Stomach (tissue), 9 donors: Measurements from ENCODE around the gene GPR27. TPM values are rescaled to one million over a fixed set of nuclear protein-coding genes. Genes with fewer than 3 reads are reported as not detected.
A peak's percentile ranks its signal among the peaks of the same experiment; 100 is the strongest.

Experiments used
- DNase-seq, 2 donors: peaks; one replicate each; pipeline versions ENCODE4 v3.0.0 to v3.0.0-alpha.2; 2013 to 2019
- H3K27ac ChIP-seq, 5 donors: fragments of 200-600 bp in 4 of 5; sonication (generic) in 4 of 5; one replicate each; pipeline ENCODE4 v1.5.1; 2013 to 2019; ENCODE audit warnings: mild to moderate bottlenecking in 1 of 5, moderate library complexity in 1 of 5
- H3K27me3 ChIP-seq, 3 donors: fragments of 200-600 bp; sonication (generic); one replicate each; pipeline ENCODE4 v1.5.1; 2017 to 2019; ENCODE audit warnings: mixed run types in 1 of 3
- H3K36me3 ChIP-seq, 4 donors: fragments of 200-600 bp; sonication (generic); 1 replicate in 3 of 4; 2 replicates in 1 of 4; pipeline ENCODE4 v1.5.1; 2016 to 2019
- H3K4me1 ChIP-seq, 4 donors: fragments of 200-600 bp; sonication (generic); one replicate each; pipeline ENCODE4 v1.5.1; 2016 to 2019
- H3K4me3 ChIP-seq, 4 donors: fragments of 200-600 bp; sonication (generic) in 3 of 4; one replicate each; pipeline ENCODE4 v1.5.1; 2016 to 2019; ENCODE audit warnings: mild to moderate bottlenecking in 1 of 4
- H3K9me3 ChIP-seq, 4 donors: fragments of 200-600 bp; sonication (generic); one replicate each; pipeline ENCODE4 v1.5.1; 2016 to 2019
- CTCF ChIP-seq, 7 experiments: fragments of 450-650 bp in 4 of 7; fragments of 200-600 bp in 3 of 7; sonication (generic) in 3 of 7; IDR thresholded peaks; one replicate each; pipeline ENCODE4 v1.5.1; 2016 to 2019; ENCODE audit warnings: antibody characterized with exemption in 7 of 7, control low read depth in 2 of 7, mild to moderate bottlenecking in 1 of 7
- EP300 ChIP-seq: sonication (generic); formaldehyde crosslinking; IDR thresholded peaks from one replicate; pipeline ENCODE4 v1.6.1; 2017; ENCODE audit warnings: antibody characterized with exemption
- POLR2A ChIP-seq, 4 donors: fragments of 450-650 bp; IDR thresholded peaks; one replicate each; pipeline ENCODE4 v1.6.1; 2016; ENCODE audit warnings: antibody characterized with exemption in 4 of 4, control low read depth in 2 of 4, mild to moderate bottlenecking in 1 of 4, moderate library complexity in 1 of 4
- POLR2AphosphoS5 ChIP-seq, 3 donors: sonication (generic); formaldehyde crosslinking; IDR thresholded peaks; one replicate each; pipeline ENCODE4 v1.6.1; 2016; ENCODE audit warnings: antibody characterized with exemption in 3 of 3
- WGBS, 5 donors: extraction: QIAGEN DNeasy Blood & Tissue Kit in 3 of 5; methylation state at CpG; one replicate each; pipeline versions ENCODE4 v1.1.5 to v1.1.7; 2013 to 2018; 5-methylcytosine and 5-hydroxymethylcytosine counted together
- intact Hi-C: fragments of 100-400 bp; cut with DNase I; formaldehyde crosslinking; loops from one replicate; pipeline ENCODE4 v1.15.1; 2023; ENCODE audit warnings: low total_unique reads
- polyA plus RNA-seq, 3 donors: library from polyadenylated mRNA; stranded (reverse); fragments of 200-250 nt; gene quantifications; one replicate each; pipeline ENCODE4 v1.2.3, GENCODE V29; 2013
- total RNA-seq, 5 donors: library from RNA; depleted of rRNA; stranded (reverse); fragments of >200 nt; gene quantifications; one replicate each; pipeline versions ENCODE4 v1.1.0 to v1.2.3, GENCODE V29; 2014 to 2016
- donor health status: healthy with polysubstance abuse.
- donor health status: Bipolar disorder and iron deficiency.
- donor health status: healthy.

GPR27 gene
- total and polyA plus RNA-seq, 8 donors: 0.45 to 5.1 (median 2.6) TPM; not detected in 1

GRCh38 chr3:71783152-71783551 is 29.5 kb downstream of the GPR27 start:
- Histone ChIP-seq H3K4me1 (peaks cover 13 to 26% (median 16%) of the 10 kb centered on the region in 4 donors), H3K27me3 (peaks cover 11 to 85% (median 50%) of the 10 kb centered on the region in 3 donors), H3K36me3 (no peaks in the 10 kb centered on the region), H3K27ac (no peak overlapping the region), H3K4me3 (no peak overlapping the region), H3K9me3 (no peaks in the 10 kb centered on the region)
- no peak for TF ChIP-seq POLR2A (IDR thresholded peaks at IDR 0.05)
- no peak for TF ChIP-seq CTCF (IDR thresholded peaks at IDR 0.05)
- no peak for TF ChIP-seq EP300
- TF ChIP-seq POLR2AphosphoS5 (IDR thresholded peaks at IDR 0.05): no peak
- no peak for DNase-seq
- intact Hi-C loops: no loop called here
- WGBS, 5 donors: 24 to 53% (median 43%) methylated on average over 1 of the region's 1 CpG

- Histone ChIP-seq H3K27ac (peak overlapping the region in 1 of 5 donors; percentile 67), H3K4me1 (peaks cover 13 to 26% (median 16%) of the 10 kb centered on the region in 4 donors), H3K9me3 (no peaks in the 10 kb centered on the region), H3K27me3 (peaks cover 11 to 83% (median 50%) of the 10 kb centered on the region in 3 donors), H3K36me3 (no peaks in the 10 kb centered on the region), H3K4me3 (peak overlapping the region; percentile 31 to 55 (median 41))
- 3 to 8% (median 5%) methylated on average over 19 to 23 of the region's 23 CpGs for WGBS, 5 donors
- TF ChIP-seq POLR2AphosphoS5 (IDR thresholded peaks at IDR 0.05) (no peak), CTCF (IDR thresholded peaks at IDR 0.05) (no peak), EP300 (no peak), POLR2A (IDR thresholded peaks at IDR 0.05) (no peak)
- DNase-seq: peak in 1 of 2 donors; percentile 15
- intact Hi-C loops: no loop called here
Observed at GRCh38 chr3:71784201-71784913, 30.7 kb downstream of the GPR27 start.

- peaks cover 13 to 26% (median 16%) of the 10 kb centered on the region in 4 donors for H3K4me1 ChIP-seq
- H3K27me3 ChIP-seq: peaks cover 11 to 76% (median 50%) of the 10 kb centered on the region in 3 donors
- no peaks in the 10 kb centered on the region for H3K9me3 ChIP-seq
- intact Hi-C loops: no loop called here
- WGBS, 5 donors: 0 to 2% (median 0%) methylated on average over 8 to 89 of the region's 89 CpGs; no CpG with 5 or more reads in 1 of the 5 donors
- peak within 1 kb of the TSS in 1 of 5 donors; percentile 67 for H3K27ac ChIP-seq
- DNase-seq: peak in 1 of 2 donors; percentile 62
- TF ChIP-seq POLR2A (IDR thresholded peaks at IDR 0.05) (no peak), POLR2AphosphoS5 (IDR thresholded peaks at IDR 0.05) (no peak), CTCF (IDR thresholded peaks at IDR 0.05) (no peak), EP300 (no peak)
- no peaks in the 10 kb centered on the region for H3K36me3 ChIP-seq
- H3K4me3 ChIP-seq: peak within 1 kb of the TSS; percentile 31 to 55 (median 41)
Observed at GRCh38 chr3:71784914-71785531, 31.4 kb downstream of the GPR27 start, which contains the start of gene PROK2. PROK2 (minus strand) TSS chr3:71785148; CDS start chr3:71785052, 96 bp downstream.

GRCh38 chr3:71785532-71786216 is 32.0 kb downstream of the GPR27 start:
- TF ChIP-seq POLR2AphosphoS5 (IDR thresholded peaks at IDR 0.05) (no peak), CTCF (IDR thresholded peaks at IDR 0.05) (no peak), EP300 (no peak), POLR2A (IDR thresholded peaks at IDR 0.05) (no peak)
- Histone ChIP-seq H3K4me1 (peaks cover 13 to 26% (median 16%) of the 10 kb centered on the region in 4 donors), H3K9me3 (no peaks in the 10 kb centered on the region), H3K27ac (no peak overlapping the region), H3K4me3 (peak overlapping the region; percentile 31 to 55 (median 41)), H3K27me3 (peaks cover 11 to 70% (median 46%) of the 10 kb centered on the region in 3 donors), H3K36me3 (no peaks in the 10 kb centered on the region)
- intact Hi-C loops: no loop called here
- WGBS, 5 donors: 6 to 13% (median 10%) methylated on average over 28 of the region's 28 CpGs
- peak in 1 of 2 donors; percentile 16 for DNase-seq
